Measurements from ENCODE around the gene C1QTNF9. TPM values are rescaled to one million over a fixed set of nuclear protein-coding genes. Genes with fewer than 3 reads are reported as not detected.

Gene C1QTNF9
- total and polyA plus RNA-seq, 2 of the 8 experiments (the other 6 are each of a cell fraction or from before 2014, with no cell fraction given) = not detected

DNA sequence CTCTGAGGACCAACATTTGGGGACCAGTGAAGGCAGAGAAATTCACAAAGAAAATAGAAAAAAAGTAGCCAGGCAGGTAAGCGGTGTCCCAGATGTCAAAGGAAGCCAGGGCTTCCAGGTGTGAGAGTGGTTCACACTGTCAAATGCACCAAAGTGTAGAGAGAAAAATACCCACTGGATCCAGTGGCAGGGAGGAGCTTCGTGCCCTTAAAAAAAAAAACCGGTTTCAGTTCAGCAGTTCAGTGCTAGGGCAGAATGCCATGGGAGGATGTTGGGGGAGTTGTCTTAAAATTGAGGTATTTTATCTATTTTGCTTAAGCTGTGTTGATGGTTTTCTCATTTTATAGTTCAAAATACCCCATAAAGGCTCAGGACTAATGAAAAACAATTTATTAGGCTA lies 47.8 kb upstream of the C1QTNF9 start:
- H2BK120ac ChIP-seq (replicated peaks; ENCODE audit: low read depth, low read length) = no peak overlapping the region
- H3K4me3 ChIP-seq (ENCODE audit: extremely low read depth in 1 of 4, insufficient read depth in 2 of 4, low read depth in 3 of 4, low read length in 4 of 4) = no peak overlapping the region
- POLR2A ChIA-PET (ENCODE audit: partially characterized antibody) = no interaction called here
- no peaks in the 10 kb centered on the region for H3K23me2 ChIP-seq (ENCODE audit: low read depth, low read length)
- FAIRE-seq = no peak
- no peaks in the 10 kb centered on the region for H3K9me3 ChIP-seq (ENCODE audit: insufficient read depth in 2 of 2, low read depth in 1 of 2, low read length in 1 of 2)
- no peak overlapping the region for H3K18ac ChIP-seq (ENCODE audit: extremely low read depth, low read length)
- WGBS, 2 experiments (ENCODE audit: extremely low coverage in 1 of 2, insufficient coverage in 1 of 2, insufficient read length in 1 of 2, insufficient replicate concordance in 2 of 2, low coverage in 1 of 2, low lambda C conversion rate in 2 of 2, missing lambda C conversion rate in 1 of 2) = 95% methylated on average over 3 of the region's 3 CpGs; no CpG with 5 or more reads in 1 of the 2 experiments
- no peak overlapping the region for H3K14ac ChIP-seq (ENCODE audit: insufficient read length)
- no peak overlapping the region for H4K5ac ChIP-seq (ENCODE audit: insufficient read length, low read depth, low read length)
- H3K4me2 ChIP-seq (ENCODE audit: insufficient read depth in 1 of 2, low read depth in 2 of 2, low read length in 2 of 2) = no peak overlapping the region
- H2BK15ac ChIP-seq (ENCODE audit: low read length) = no peak overlapping the region
- no peak overlapping the region for H2BK5ac ChIP-seq (ENCODE audit: low read depth, low read length)
- no peak overlapping the region for H2BK20ac ChIP-seq (ENCODE audit: low read length)
- no peaks in the 10 kb centered on the region for H3K79me1 ChIP-seq (ENCODE audit: low read depth, low read length)
- CTCF ChIA-PET (ENCODE audit: partially characterized antibody) = no interaction called here
- no peak overlapping the region for H3K23ac ChIP-seq (ENCODE audit: insufficient read length)
- H3K4me1 ChIP-seq (replicated peaks in 1 of 4; ENCODE audit: control insufficient read depth in 3 of 4, insufficient read depth in 4 of 4, low read length in 3 of 4) = no peaks in the 10 kb centered on the region
- DNase-seq (ENCODE audit: low read depth in 1 of 2, low spot score in 2 of 2) = no peak
- H3K27me3 ChIP-seq (replicated peaks in 1 of 4; ENCODE audit: control insufficient read depth in 3 of 4, extremely low read depth in 1 of 4, insufficient read depth in 3 of 4, low read length in 3 of 4) = no peaks in the 10 kb centered on the region
- H2AFZ ChIP-seq (ENCODE audit: low read length) = no peak overlapping the region
- H3K56ac ChIP-seq (replicated peaks; ENCODE audit: insufficient read length, low read depth, low read length) = no peak overlapping the region
- no peak overlapping the region for H3K9ac ChIP-seq (replicated peaks in 1 of 4; ENCODE audit: extremely low read depth in 1 of 4, low read depth in 3 of 4, low read length in 3 of 4)
- H3K36me3 ChIP-seq (ENCODE audit: control insufficient read depth in 2 of 4, insufficient read depth in 4 of 4, low read length in 3 of 4) = no peaks in the 10 kb centered on the region; a peak in 2 of 8 replicates
- H4K91ac ChIP-seq (replicated peaks; ENCODE audit: insufficient read length, low read length) = no peak overlapping the region
- H3K79me2 ChIP-seq (ENCODE audit: control insufficient read depth in 1 of 2, insufficient read depth in 2 of 2, low read length in 2 of 2) = no peaks in the 10 kb centered on the region
- H3K27ac ChIP-seq (ENCODE audit: low read depth, low read length) = no peak overlapping the region
- peaks cover 0 to 1% of the 10 kb centered on the region in 2 experiments for H4K20me1 ChIP-seq (replicated peaks in 1 of 2; ENCODE audit: control insufficient read depth in 1 of 2, insufficient read depth in 2 of 2, low read length in 2 of 2)
- H2AK5ac ChIP-seq (ENCODE audit: low read depth, low read length) = no peak overlapping the region
- no peak for TF ChIP-seq EGR1 (IDR thresholded peaks at IDR 0.05; ENCODE audit: borderline replicate concordance, low read depth, low read length)
- TF ChIP-seq YY1 (IDR thresholded peaks at IDR 0.05; ENCODE audit: low read depth, low read length) = no peak
- TF ChIP-seq, protein P1, sequence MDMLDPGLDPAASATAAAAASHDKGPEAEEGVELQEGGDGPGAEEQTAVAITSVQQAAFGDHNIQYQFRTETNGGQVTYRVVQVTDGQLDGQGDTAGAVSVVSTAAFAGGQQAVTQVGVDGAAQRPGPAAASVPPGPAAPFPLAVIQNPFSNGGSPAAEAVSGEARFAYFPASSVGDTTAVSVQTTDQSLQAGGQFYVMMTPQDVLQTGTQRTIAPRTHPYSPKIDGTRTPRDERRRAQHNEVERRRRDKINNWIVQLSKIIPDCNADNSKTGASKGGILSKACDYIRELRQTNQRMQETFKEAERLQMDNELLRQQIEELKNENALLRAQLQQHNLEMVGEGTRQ (IDR thresholded peaks at IDR 0.05; ENCODE audit: low read length) = no peak
- H3K4ac ChIP-seq (replicated peaks; ENCODE audit: insufficient read length, low read depth, low read length) = no peak overlapping the region
- H2BK12ac ChIP-seq (ENCODE audit: low read depth, low read length) = no peak overlapping the region
- H4K8ac ChIP-seq (ENCODE audit: extremely low read depth, insufficient read depth, low read length) = no peak overlapping the region
